Mesothelial cell of epicardium (in vitro differentiated cells): ENCODE measurements around the gene SULT4A1. TPM values are rescaled to one million over a fixed set of nuclear protein-coding genes. Genes with fewer than 3 reads are reported as not detected.

Experiments
- DNase-seq, 2 experiments: peaks; one replicate each; pipeline ENCODE4 v3.0.0; 2021; ENCODE audit warnings: low spot score in 2 of 2; ENCODE audit not compliant: unreplicated experiment in 2 of 2
- H3K27ac Mint-ChIP-seq: 2 replicates; pipeline ENCODE4 v1.8.0; 2021; ENCODE audit warnings: mixed read lengths
- H3K27me3 Mint-ChIP-seq: 2 replicates; pipeline ENCODE4 v1.8.0; 2021; ENCODE audit warnings: low read depth, mixed read lengths
- H3K36me3 Mint-ChIP-seq: 2 replicates; pipeline ENCODE4 v1.8.0; 2021; ENCODE audit warnings: mixed read lengths
- H3K4me1 Mint-ChIP-seq: 2 replicates; pipeline ENCODE4 v1.8.0; 2021; ENCODE audit warnings: mixed read lengths
- H3K4me3 Mint-ChIP-seq: 2 replicates; pipeline ENCODE4 v1.8.0; 2021; ENCODE audit warnings: mild to moderate bottlenecking, moderate library complexity, mixed read lengths
- H3K9me3 Mint-ChIP-seq: 2 replicates; pipeline ENCODE4 v1.8.0; 2021; ENCODE audit warnings: mixed read lengths
- CTCF ChIP-seq: fragments of 200-600 bp; sonication (generic); IDR thresholded peaks from one replicate; pipeline ENCODE4 v1.5.0; 2021; ENCODE audit warnings: antibody characterized with exemption; ENCODE audit not compliant: unreplicated experiment
- total RNA-seq: library from RNA; stranded (reverse); gene quantifications from 3 replicates; pipeline ENCODE4 v1.2.1, GENCODE V29; 2021

Gene SULT4A1
- total RNA-seq, 1 donor from 2014 or later, result 7.1 TPM

- Mint-ChIP-seq H3K4me1 (peaks cover 2% of the 10 kb centered on the region), H3K36me3 (no peaks in the 10 kb centered on the region), H3K27me3 (peaks cover 30% of the 10 kb centered on the region), H3K9me3 (no peaks in the 10 kb centered on the region), H3K4me3 (no peak overlapping the region), H3K27ac (no peak overlapping the region)
- no peak for DNase-seq
- TF ChIP-seq CTCF, result no peak
Measured at GRCh38 chr22:43847376-43848289, 14.7 kb downstream of the SULT4A1 start.

DNA sequence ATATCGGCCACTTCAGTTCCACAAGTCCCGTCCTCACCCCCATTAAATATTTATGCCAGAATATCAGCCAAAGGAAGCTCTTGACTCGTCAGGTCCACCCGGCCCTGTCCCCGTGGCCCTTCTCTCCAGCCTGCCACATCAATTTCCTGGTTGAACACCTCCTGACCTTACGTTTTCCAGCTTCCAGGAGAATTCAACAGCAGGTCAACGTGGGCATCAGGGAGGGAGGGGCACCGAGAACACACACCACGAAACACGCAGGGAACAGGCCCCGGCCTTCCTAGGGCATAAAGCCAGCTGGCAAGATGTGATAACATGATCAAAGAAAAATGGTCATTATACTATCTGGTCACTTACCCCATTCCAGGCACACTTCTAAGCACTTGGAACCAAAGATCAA, 15.3 kb downstream of the SULT4A1 start:
- no peak overlapping the region for H3K27ac Mint-ChIP-seq
- TF ChIP-seq CTCF, result no peak
- no peaks in the 10 kb centered on the region for H3K9me3 Mint-ChIP-seq

GRCh38 chr22:43845981-43846380, 16.3 kb downstream of the SULT4A1 start:
- Mint-ChIP-seq H3K36me3 (no peaks in the 10 kb centered on the region), H3K9me3 (no peaks in the 10 kb centered on the region), H3K27ac (no peak overlapping the region), H3K4me1 (peaks cover 2% of the 10 kb centered on the region), H3K4me3 (no peak overlapping the region), H3K27me3 (peaks cover 22% of the 10 kb centered on the region)
- TF ChIP-seq CTCF, result no peak
- no peak for DNase-seq

More for the DNA sequence above, 15.3 kb downstream of the SULT4A1 start:
- peaks cover 29% of the 10 kb centered on the region for H3K27me3 Mint-ChIP-seq
- peaks cover 2% of the 10 kb centered on the region for H3K4me1 Mint-ChIP-seq
- no peak for DNase-seq
- H3K36me3 Mint-ChIP-seq, result no peaks in the 10 kb centered on the region
- no peak overlapping the region for H3K4me3 Mint-ChIP-seq

DNA sequence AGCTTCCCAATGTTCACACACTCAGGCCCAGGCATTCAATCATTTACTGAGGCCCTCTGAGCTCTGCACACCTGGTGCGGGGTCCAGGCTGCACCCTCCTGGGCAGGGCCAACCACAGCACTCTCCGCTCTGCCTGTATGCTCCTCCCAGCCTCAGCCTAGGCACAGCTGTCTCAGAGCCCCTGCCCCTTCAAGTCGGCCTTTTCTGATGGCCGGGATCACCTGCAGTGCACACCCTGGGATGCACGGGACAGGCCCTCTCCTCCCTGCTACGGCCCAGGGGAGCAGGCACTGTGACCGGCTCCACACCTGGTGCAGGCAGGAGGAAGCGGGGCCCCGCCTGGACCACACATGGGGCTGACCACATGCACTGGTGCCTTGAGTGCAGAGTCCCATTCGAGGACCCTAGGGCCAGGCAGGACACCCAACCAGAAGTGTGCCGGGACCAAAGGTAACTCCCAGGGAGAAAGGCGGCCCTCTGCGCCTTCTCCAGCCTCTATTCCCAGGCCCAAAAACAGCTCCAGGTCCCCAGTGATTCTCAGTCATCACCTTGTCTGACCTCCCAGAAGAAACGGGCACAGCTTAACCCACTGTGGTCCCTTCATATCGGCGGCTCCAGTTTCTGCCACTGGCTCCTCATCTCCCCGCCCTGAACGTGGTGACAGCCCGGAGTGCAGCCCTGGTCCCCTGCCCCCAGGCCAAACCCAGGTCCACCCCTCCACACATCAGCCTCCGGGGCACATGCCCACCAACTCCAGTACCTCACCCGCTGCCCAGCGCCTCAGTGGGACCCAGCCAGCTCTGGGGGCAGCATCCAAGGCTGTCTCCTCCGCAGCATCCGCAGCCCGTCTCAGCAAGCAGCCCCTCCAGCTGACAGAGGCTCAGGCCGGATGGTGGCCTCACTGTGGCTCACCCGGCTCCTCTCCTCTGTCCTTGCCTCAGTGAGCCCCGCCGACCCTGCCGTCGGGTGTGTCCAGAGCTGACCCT, 17.5 kb downstream of the SULT4A1 start:
- TF ChIP-seq CTCF, result no peak
- peaks cover 2% of the 10 kb centered on the region for H3K4me1 Mint-ChIP-seq

DNA sequence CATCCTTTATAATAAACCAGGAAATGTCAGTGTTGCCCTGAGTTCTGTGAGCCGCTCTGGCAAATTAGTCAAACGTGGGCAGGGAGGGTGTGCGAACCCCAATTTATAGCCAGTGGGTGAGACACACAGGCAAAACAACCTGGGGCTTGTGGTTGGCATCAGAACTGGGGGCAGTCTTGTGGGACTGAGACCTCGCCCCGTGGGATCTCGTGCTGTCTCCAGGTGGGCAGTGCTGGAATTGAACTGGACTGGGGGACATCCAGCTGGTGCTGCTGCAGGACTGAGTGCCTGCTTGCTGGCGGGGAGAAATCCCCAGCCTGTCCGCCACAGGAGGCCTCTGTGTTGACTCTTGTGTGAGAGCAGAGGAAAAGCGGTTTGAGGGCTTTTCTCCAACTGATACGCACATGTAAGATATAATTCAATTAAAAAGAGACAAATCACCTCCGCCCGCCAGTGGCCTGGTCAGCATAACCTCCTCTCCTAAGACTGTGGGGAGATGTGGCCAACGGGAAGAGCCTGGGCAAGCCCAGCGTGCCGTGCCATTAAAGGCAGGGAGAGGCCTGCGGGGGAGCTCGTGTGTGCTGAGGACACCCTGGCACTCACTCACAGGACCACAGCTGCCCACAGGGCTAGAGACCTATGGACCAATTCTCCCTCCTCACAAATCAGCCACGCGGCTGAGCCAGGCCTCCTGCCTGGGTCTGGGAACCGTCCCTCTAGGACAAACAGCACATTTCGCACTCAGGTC, 18.4 kb downstream of the SULT4A1 start:
- Mint-ChIP-seq H3K4me1 (peaks cover 2% of the 10 kb centered on the region), H3K27me3 (peaks cover 7% of the 10 kb centered on the region), H3K36me3 (no peaks in the 10 kb centered on the region), H3K9me3 (no peaks in the 10 kb centered on the region), H3K4me3 (no peak overlapping the region), H3K27ac (no peak overlapping the region)
- DNase-seq, result no peak
- no peak for TF ChIP-seq CTCF

More for the DNA sequence above, 17.5 kb downstream of the SULT4A1 start:
- Mint-ChIP-seq H3K27me3 (peaks cover 13% of the 10 kb centered on the region), H3K4me3 (no peak overlapping the region), H3K27ac (no peak overlapping the region), H3K36me3 (no peaks in the 10 kb centered on the region), H3K9me3 (no peaks in the 10 kb centered on the region)
- DNase-seq, result no peak
